NB4 (cell line): ENCODE measurements around the gene HCN1.

Experiments
- DNase-seq: peaks from one replicate; pipeline ENCODE4 v3.0.0; 2010; ENCODE audit warnings: low read depth
- H3K4me3 ChIP-seq: one replicate; pipeline ENCODE4 v1.5.1; 2011; ENCODE audit warnings: mild to moderate bottlenecking, low read depth, low read length, moderate library complexity
- CTCF ChIP-seq: IDR thresholded peaks from one replicate; pipeline ENCODE4 v1.5.1; 2012; ENCODE audit warnings: low read depth, low read length
- MAX ChIP-seq: IDR thresholded peaks from 2 replicates; pipeline ENCODE4 v1.6.1; 2011; ENCODE audit warnings: low read depth, low read length
- MYC ChIP-seq: IDR thresholded peaks from 2 replicates; pipeline ENCODE4 v1.6.1; 2011; ENCODE audit warnings: low read depth, low read length
- POLR2A ChIP-seq: IDR thresholded peaks from 2 replicates; pipeline ENCODE4 v1.6.1; 2011; ENCODE audit warnings: mild to moderate bottlenecking; ENCODE audit not compliant: insufficient read length; ENCODE audit errors: extremely low read depth

HCN1 gene

GRCh38 chr5:45264447-45264846 is 431.7 kb downstream of the HCN1 start:
- DNase-seq: no peak
- TF ChIP-seq MAX: no peak
- TF ChIP-seq MYC: no peak
- TF ChIP-seq POLR2A: no peak
- TF ChIP-seq CTCF: no peak
- no peak overlapping the region for H3K4me3 ChIP-seq

- H3K4me3 ChIP-seq: no peak overlapping the region
- no peak for TF ChIP-seq CTCF
- no peak for TF ChIP-seq POLR2A
- no peak for TF ChIP-seq MYC
Observed at GRCh38 chr5:45262061-45262590, 434.1 kb downstream of the HCN1 start.

GRCh38 chr5:45261125-45261524 is 435.1 kb downstream of the HCN1 start:
- TF ChIP-seq MAX (no peak), POLR2A (no peak), MYC (no peak), CTCF (no peak)
- H3K4me3 ChIP-seq: no peak overlapping the region

More at GRCh38 chr5:45262061-45262590, 434.1 kb downstream of the HCN1 start:
- DNase-seq: no peak

GRCh38 chr5:45260292-45260691 is 435.9 kb downstream of the HCN1 start:
- DNase-seq: no peak
- TF ChIP-seq MAX (no peak), CTCF (no peak), MYC (no peak), POLR2A (no peak)
- no peak overlapping the region for H3K4me3 ChIP-seq

More at GRCh38 chr5:45261125-45261524, 435.1 kb downstream of the HCN1 start:
- DNase-seq: no peak

GRCh38 chr5:45252978-45253377 is 443.2 kb downstream of the HCN1 start:
- no peak for TF ChIP-seq POLR2A
- TF ChIP-seq CTCF: no peak
- no peak for TF ChIP-seq MAX
- no peak for TF ChIP-seq MYC
- DNase-seq: no peak
- no peak overlapping the region for H3K4me3 ChIP-seq

- DNase-seq: no peak
- no peak for TF ChIP-seq POLR2A
- no peak for TF ChIP-seq MAX
- TF ChIP-seq CTCF: no peak
- no peak for TF ChIP-seq MYC
- no peak overlapping the region for H3K4me3 ChIP-seq
Observed at GRCh38 chr5:45252541-45252940, 443.6 kb downstream of the HCN1 start.
